A549 (cell line): ENCODE data around the gene PRPS1. TPM values are rescaled to one million over a fixed set of nuclear protein-coding genes. Genes with fewer than 3 reads are reported as not detected.

Source experiments
- BHLHE40 ChIP-seq: IDR thresholded peaks from 2 replicates; pipeline ENCODE4 v1.6.1; 2012; ENCODE audit warnings: low read depth, low read length, inconsistent platforms
- CBX8 ChIP-seq: fragments of 200-600 bp; sonication (generic); IDR thresholded peaks from 2 replicates; pipeline ENCODE4 v1.6.1; 2016
- CEBPB ChIP-seq, 2 experiments: fragments of >200 bp in 1 of 2; sonication (Bioruptor Twin) in 1 of 2; formaldehyde crosslinking in 1 of 2; IDR thresholded peaks; 2 replicates each; pipeline ENCODE4 v1.6.1; 2012 to 2016
- CHD4 ChIP-seq: fragments of 200-600 bp; sonication (generic); IDR thresholded peaks from 2 replicates; pipeline ENCODE4 v1.6.1; 2016; ENCODE audit warnings: antibody characterized with exemption, mild to moderate bottlenecking, borderline replicate concordance
- EP300 ChIP-seq, 2 experiments: fragments of >200 bp; sonication (Bioruptor Twin); formaldehyde crosslinking; IDR thresholded peaks; 2 replicates in 1 of 2; 3 replicates in 1 of 2; pipeline ENCODE4 v1.6.1; 2016 to 2017
- FOSB ChIP-seq: fragments of 250-450 bp; sonication (Bioruptor Pico); IDR thresholded peaks from 2 replicates; pipeline ENCODE4 v1.5.0; 2020; ENCODE audit warnings: mild to moderate bottlenecking, moderate library complexity
- FOSL2 ChIP-seq, 2 experiments: fragments of 450-650 bp in 1 of 2; fragments of >200 bp in 1 of 2; sonication (Bioruptor Twin) in 1 of 2; formaldehyde crosslinking; IDR thresholded peaks; 2 replicates each; pipeline versions ENCODE4 v1.5.0 to v1.6.1; 2016 to 2020; ENCODE audit warnings: mild to moderate bottlenecking in 1 of 2, moderate library complexity in 1 of 2
- FOXS1 ChIP-seq: fragments of 250-450 bp; sonication (Bioruptor Pico); IDR thresholded peaks from 2 replicates; pipeline ENCODE4 v1.5.0; 2020; ENCODE audit warnings: mild to moderate bottlenecking, moderate library complexity
- HEYL ChIP-seq: fragments of 250-450 bp; sonication (Bioruptor Pico); IDR thresholded peaks from 2 replicates; pipeline ENCODE4 v1.8.0; 2021; ENCODE audit warnings: mild to moderate bottlenecking, moderate library complexity
- HOXA7 ChIP-seq: fragments of 250-450 bp; sonication (Bioruptor Pico); IDR thresholded peaks from 2 replicates; pipeline ENCODE4 v1.5.0; 2020; ENCODE audit warnings: mild to moderate bottlenecking, moderate library complexity
- HOXB5 ChIP-seq: fragments of 250-450 bp; sonication (Bioruptor Pico); IDR thresholded peaks from 2 replicates; pipeline ENCODE4 v1.5.0; 2020; ENCODE audit warnings: mild to moderate bottlenecking, moderate library complexity
- MYC ChIP-seq: IDR thresholded peaks from 2 replicates; pipeline ENCODE4 v1.6.1; 2012; ENCODE audit warnings: mild to moderate bottlenecking, inconsistent platforms, low read length, improper control_type of control experiment, borderline replicate concordance
- NFE2L2 ChIP-seq: fragments of 150-350 bp; conservative IDR thresholded peaks from 2 replicates; pipeline ENCODE4 v1.6.1; 2014; ENCODE audit warnings: low read length
- NR3C1 ChIP-seq: fragments of >200 bp; sonication (Bioruptor Twin); formaldehyde crosslinking; IDR thresholded peaks from 3 replicates; pipeline ENCODE4 v1.6.1; 2017
- POLR2A ChIP-seq: IDR thresholded peaks from 2 replicates; pipeline ENCODE4 v1.6.1; 2012; ENCODE audit warnings: mild to moderate bottlenecking, low read length
- RFX5 ChIP-seq: fragments of 450-650 bp; IDR thresholded peaks from 2 replicates; pipeline ENCODE4 v1.7.1; 2014; ENCODE audit warnings: antibody characterized with exemption, mild to moderate bottlenecking, moderate library complexity
- SREBF2 ChIP-seq: fragments of 450-650 bp; IDR thresholded peaks from 2 replicates; pipeline ENCODE4 v1.6.1; 2014; ENCODE audit warnings: mild to moderate bottlenecking, moderate library complexity
- TFCP2L1 ChIP-seq: fragments of 250-450 bp; sonication (Bioruptor Pico); IDR thresholded peaks from 2 replicates; pipeline ENCODE4 v1.5.0; 2021; ENCODE audit warnings: mild to moderate bottlenecking
- TP53 ChIP-seq: fragments of 250-450 bp; sonication (Bioruptor Pico); IDR thresholded peaks from 2 replicates; pipeline ENCODE4 v1.5.0; 2021; ENCODE audit warnings: mild to moderate bottlenecking, moderate library complexity
- ZNF302 ChIP-seq: fragments of 250-450 bp; sonication (Bioruptor Pico); IDR thresholded peaks from 2 replicates; pipeline ENCODE4 v1.9.0; 2021; ENCODE audit warnings: inconsistent platforms, mild to moderate bottlenecking, moderate library complexity
- ZSCAN20 ChIP-seq: fragments of 250-450 bp; sonication (Bioruptor Pico); IDR thresholded peaks from 2 replicates; pipeline ENCODE4 v1.8.0; 2022; ENCODE audit warnings: mild to moderate bottlenecking, moderate library complexity
- polyA plus RNA-seq, 4 experiments: library from polyadenylated mRNA; depleted of rRNA in 3 of 4; stranded (reverse); fragments of >200 nt; fragmentation: RNase III in 1 of 4; extraction: RNeasy Plus Mini Kit Qiagen cat#74134 plus additional on column Dnase treatment in 1 of 4; gene quantifications; 2 replicates in 3 of 4; 3 replicates in 1 of 4; pipeline ENCODE4 v1.2.3, GENCODE V29; 2011 to 2017
- TF ChIP-seq, protein P1 (sequence below): fragments of 250-450 bp; sonication (Bioruptor Pico); IDR thresholded peaks from 2 replicates; pipeline ENCODE4 v1.5.0; 2020; ENCODE audit warnings: low read depth, mild to moderate bottlenecking, moderate library complexity
- TF ChIP-seq, protein P2 (sequence below): IDR thresholded peaks from 2 replicates; pipeline ENCODE4 v1.6.1; 2012
- TF ChIP-seq, protein P3 (sequence below): fragments of >200 bp; sonication (Bioruptor Twin); formaldehyde crosslinking; IDR thresholded peaks from 3 replicates; pipeline ENCODE4 v1.5.1; 2016
- TF ChIP-seq, protein P4 (sequence below): IDR thresholded peaks from 2 replicates; pipeline ENCODE4 v1.6.1; 2012
- TF ChIP-seq, protein P5 (sequence below): fragments of 250-450 bp; sonication (Bioruptor Pico); IDR thresholded peaks from 2 replicates; pipeline ENCODE4 v1.5.0; 2021; ENCODE audit warnings: mild to moderate bottlenecking, moderate library complexity, borderline replicate concordance

Gene PRPS1
- polyA plus RNA-seq, 2 of the 4 experiments (the other 2 are of a cell fraction): 121 to 140 TPM

DNA sequence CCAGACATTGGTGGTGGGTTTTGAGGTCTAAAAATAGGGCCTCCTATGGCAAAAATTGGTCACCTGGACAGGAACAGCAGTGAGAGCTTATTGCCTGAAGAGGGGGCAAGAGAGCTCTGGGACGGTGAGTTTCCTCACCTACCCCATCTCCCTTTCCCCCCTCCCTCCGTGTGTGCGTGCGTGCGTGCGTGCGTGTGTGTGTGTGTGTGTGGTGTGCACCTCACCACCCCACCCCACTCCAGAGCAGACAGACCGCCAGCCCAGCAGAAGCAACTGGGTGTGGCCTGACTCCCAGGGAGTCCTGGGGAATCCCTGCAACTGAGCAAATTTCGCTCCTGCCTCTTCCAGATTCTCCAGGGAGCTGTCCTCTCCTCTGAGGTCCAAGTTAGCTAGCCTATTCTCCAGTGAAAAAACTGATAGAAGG is 44.7 kb downstream of the PRPS1 start (continued):
- TF ChIP-seq FOSL2 (IDR thresholded peaks at IDR 0.05) (no peak), FOSL2 (CRISPR knock-in tag; IDR thresholded peaks at IDR 0.05) (no peak), RFX5 (no peak), HEYL (CRISPR knock-in tag) (no peak), EP300 (IDR thresholded peaks at IDR 0.05) (no peak), TFCP2L1 (CRISPR knock-in tag) (no peak), TP53 (CRISPR knock-in tag) (no peak), ZSCAN20 (CRISPR knock-in tag) (no peak), BHLHE40 (no peak), CHD4 (no peak), NR3C1 (no peak), NFE2L2 (no peak), HOXB5 (CRISPR knock-in tag) (no peak), FOXS1 (CRISPR knock-in tag) (no peak), POLR2A (no peak), ZNF302 (CRISPR knock-in tag) (no peak), FOSB (no peak), SREBF2 (no peak), CEBPB (IDR thresholded peaks at IDR 0.05) (no peak), HOXA7 (CRISPR knock-in tag) (no peak), CBX8 (no peak), MYC (no peak)
- TF ChIP-seq, protein P1, sequence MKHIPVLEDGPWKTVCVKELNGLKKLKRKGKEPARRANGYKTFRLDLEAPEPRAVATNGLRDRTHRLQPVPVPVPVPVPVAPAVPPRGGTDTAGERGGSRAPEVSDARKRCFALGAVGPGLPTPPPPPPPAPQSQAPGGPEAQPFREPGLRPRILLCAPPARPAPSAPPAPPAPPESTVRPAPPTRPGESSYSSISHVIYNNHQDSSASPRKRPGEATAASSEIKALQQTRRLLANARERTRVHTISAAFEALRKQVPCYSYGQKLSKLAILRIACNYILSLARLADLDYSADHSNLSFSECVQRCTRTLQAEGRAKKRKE (CRISPR knock-in tag): no peak
- TF ChIP-seq, protein P2, sequence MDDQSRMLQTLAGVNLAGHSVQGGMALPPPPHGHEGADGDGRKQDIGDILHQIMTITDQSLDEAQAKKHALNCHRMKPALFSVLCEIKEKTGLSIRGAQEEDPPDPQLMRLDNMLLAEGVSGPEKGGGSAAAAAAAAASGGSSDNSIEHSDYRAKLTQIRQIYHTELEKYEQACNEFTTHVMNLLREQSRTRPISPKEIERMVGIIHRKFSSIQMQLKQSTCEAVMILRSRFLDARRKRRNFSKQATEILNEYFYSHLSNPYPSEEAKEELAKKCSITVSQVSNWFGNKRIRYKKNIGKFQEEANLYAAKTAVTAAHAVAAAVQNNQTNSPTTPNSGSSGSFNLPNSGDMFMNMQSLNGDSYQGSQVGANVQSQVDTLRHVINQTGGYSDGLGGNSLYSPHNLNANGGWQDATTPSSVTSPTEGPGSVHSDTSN: no peak
- TF ChIP-seq, protein P3, sequence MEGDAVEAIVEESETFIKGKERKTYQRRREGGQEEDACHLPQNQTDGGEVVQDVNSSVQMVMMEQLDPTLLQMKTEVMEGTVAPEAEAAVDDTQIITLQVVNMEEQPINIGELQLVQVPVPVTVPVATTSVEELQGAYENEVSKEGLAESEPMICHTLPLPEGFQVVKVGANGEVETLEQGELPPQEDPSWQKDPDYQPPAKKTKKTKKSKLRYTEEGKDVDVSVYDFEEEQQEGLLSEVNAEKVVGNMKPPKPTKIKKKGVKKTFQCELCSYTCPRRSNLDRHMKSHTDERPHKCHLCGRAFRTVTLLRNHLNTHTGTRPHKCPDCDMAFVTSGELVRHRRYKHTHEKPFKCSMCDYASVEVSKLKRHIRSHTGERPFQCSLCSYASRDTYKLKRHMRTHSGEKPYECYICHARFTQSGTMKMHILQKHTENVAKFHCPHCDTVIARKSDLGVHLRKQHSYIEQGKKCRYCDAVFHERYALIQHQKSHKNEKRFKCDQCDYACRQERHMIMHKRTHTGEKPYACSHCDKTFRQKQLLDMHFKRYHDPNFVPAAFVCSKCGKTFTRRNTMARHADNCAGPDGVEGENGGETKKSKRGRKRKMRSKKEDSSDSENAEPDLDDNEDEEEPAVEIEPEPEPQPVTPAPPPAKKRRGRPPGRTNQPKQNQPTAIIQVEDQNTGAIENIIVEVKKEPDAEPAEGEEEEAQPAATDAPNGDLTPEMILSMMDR: peak; percentile 56
- TF ChIP-seq, protein P4, sequence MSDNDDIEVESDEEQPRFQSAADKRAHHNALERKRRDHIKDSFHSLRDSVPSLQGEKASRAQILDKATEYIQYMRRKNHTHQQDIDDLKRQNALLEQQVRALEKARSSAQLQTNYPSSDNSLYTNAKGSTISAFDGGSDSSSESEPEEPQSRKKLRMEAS: peak; percentile 53; the same call in 1 of the 2 replicates
- TF ChIP-seq, protein P5, sequence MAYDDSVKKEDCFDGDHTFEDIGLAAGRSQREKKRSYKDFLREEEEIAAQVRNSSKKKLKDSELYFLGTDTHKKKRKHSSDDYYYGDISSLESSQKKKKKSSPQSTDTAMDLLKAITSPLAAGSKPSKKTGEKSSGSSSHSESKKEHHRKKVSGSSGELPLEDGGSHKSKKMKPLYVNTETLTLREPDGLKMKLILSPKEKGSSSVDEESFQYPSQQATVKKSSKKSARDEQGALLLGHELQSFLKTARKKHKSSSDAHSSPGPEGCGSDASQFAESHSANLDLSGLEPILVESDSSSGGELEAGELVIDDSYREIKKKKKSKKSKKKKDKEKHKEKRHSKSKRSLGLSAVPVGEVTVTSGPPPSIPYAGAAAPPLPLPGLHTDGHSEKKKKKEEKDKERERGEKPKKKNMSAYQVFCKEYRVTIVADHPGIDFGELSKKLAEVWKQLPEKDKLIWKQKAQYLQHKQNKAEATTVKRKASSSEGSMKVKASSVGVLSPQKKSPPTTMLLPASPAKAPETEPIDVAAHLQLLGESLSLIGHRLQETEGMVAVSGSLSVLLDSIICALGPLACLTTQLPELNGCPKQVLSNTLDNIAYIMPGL (CRISPR knock-in tag): no peak
